HUDEP-2 (cell line): Measurements from ENCODE around the gene SH3BP1.

Experiments used
- DNase-seq, 76 experiments: peaks; one replicate each; lab custom pipeline; 2025; ENCODE audit not compliant: unreplicated experiment in 76 of 76; lab: John Stamatoyannopoulos, UW

Gene SH3BP1

GRCh38 chr22:37657590-37658132 is 18.2 kb downstream of the SH3BP1 start:
- DNase-seq = peak in 36 of 76 experiments; percentile 14 to 62 (median 31)

GRCh38 chr22:37658133-37659065 is 18.9 kb downstream of the SH3BP1 start, which contains the start of gene PDXP:
PDXP (plus strand) TSS chr22:37658723; CDS start chr22:37658783, 60 bp downstream.
- peak; percentile 51 to 100 (median 98) for DNase-seq

DNA sequence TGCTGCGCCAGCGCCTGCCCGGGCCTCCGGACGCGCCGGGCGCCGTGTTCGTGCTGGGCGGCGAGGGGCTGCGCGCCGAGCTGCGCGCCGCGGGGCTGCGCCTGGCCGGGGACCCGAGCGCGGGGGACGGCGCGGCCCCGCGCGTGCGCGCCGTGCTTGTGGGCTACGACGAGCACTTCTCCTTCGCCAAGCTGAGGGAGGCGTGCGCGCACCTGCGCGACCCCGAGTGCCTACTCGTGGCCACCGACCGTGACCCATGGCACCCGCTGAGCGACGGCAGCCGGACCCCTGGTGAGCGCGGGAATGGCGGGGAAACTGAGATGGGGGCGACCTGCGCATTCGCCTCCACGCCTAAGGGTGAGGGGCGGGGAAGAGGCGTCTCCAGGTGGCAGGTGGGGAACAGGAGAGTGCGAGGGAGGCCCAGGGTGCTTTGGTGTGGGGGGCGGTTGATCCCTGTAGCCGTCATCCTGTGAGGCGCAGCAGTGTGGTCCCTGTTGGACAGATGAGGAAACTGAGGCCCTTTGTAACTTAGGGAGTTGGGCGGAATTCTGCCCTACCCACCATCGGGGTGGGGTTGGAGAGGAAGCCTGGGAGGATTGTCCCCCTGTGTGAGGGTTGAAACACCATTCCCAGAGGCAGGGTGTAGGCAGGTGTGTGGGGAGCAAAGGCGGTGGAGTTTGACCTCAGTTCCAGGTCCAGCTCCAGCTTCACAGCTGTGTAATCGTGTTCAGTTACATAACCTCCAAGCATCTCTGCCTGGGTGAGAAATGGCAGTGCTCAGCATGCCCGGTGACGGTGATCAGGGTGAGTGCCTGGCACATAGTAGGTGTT is 19.8 kb downstream of the SH3BP1 start:
- peak in 1 of 76 experiments; percentile 2 for DNase-seq

- peak in 59 of 76 experiments; percentile 10 to 66 (median 46) for DNase-seq
These were observed 20.6 kb downstream of the SH3BP1 start for GRCh38 chr22:37659897-37660708.

- DNase-seq = no peak
These were observed 21.2 kb downstream of the SH3BP1 start for GRCh38 chr22:37660709-37661045.

- peak in 5 of 76 experiments; percentile 5 to 41 (median 12) for DNase-seq
These were observed 21.9 kb downstream of the SH3BP1 start for GRCh38 chr22:37661160-37661924.

GRCh38 chr22:37662039-37662438 is 22.6 kb downstream of the SH3BP1 start:
- no peak for DNase-seq

GRCh38 chr22:37663521-37664140 is 24.2 kb downstream of the SH3BP1 start:
- no peak for DNase-seq

DNA sequence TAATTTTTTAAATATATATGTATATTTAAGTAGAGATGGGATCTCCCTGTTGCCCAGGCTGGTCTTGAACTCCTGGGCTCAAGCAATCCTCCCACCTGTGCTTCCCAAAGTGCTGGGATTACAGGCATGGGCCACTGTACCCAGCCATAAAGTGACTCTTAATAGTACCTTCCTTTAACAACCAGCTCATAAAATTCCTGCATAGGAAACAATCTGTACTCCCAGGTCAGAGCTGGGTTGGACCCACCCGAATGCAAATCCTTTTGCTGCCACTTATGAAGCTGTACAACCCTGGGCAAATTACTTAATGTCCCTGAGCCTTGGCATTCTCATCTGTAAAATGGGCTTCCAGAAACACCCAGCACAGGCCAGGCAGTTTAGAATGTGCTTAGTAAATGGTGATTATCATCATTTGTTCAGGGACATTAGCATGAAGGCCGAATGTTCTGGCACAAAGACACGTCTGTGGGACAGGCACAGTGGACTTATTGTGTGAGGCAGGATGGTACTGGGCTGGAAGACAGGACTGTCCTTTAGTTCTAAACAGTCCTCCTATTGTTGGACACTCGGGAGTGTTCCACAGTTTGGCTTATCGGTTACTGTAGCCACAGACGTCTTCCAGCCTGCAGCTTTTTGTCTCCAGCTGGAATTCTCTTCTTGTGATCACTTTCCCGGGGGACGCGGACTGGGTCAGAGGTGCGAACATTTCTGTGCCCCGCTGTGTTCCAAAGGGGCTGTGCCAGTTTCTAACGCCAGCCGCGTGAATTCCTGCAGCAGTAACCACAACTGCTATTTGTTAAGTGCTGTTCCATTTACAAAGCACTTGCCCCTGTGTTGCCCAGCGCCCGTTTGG is 25.0 kb downstream of the SH3BP1 start:
- DNase-seq = no peak

DNA sequence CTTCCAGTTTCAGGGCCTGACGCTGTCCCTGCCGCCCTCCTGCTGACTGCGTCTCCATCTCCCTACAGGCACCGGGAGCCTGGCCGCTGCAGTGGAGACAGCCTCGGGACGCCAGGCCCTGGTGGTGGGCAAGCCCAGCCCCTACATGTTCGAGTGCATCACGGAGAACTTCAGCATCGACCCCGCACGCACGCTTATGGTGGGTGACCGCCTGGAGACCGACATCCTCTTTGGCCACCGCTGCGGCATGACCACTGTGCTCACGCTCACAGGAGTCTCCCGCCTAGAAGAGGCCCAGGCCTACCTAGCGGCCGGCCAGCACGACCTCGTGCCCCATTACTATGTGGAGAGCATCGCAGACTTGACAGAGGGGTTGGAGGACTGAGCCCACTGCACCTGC is 26.0 kb downstream of the SH3BP1 start:
- DNase-seq = no peak

- no peak for DNase-seq
These were observed 30.1 kb downstream of the SH3BP1 start for GRCh38 chr22:37669586-37669985.

GRCh38 chr22:37672206-37672919 is 32.9 kb downstream of the SH3BP1 start:
- peak in 4 of 76 experiments; percentile 8 to 21 (median 14) for DNase-seq

DNA sequence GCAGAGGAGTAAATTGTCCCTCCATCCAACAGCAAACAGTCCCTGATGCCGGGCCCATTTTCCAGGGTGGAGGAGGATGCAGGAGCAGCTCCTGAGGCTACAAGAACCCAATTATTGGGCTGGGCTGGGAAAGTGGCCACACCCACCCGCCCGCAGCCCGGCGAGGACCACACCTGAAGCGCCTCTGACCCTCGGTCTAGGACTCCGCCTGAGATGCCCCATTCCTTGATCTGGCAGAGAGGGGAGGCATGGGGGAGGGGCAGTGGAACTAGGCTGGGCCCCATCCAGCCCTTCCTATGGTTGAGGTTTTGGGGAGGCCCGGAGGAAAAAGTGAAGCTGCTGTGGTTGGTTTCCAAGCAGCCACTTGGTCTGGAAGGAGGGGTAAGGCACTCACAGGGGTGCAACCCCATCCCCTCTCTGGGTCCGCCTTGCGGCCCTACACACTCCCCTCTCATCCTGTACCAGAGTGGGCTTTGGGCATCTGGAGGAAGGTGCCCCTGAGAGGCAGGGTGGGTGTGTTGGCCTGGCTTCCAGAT is 33.5 kb downstream of the SH3BP1 start:
- no peak for DNase-seq

- no peak for DNase-seq
These were observed 34.8 kb downstream of the SH3BP1 start for GRCh38 chr22:37674248-37674647.

- DNase-seq = peak in 74 of 76 experiments; percentile 44 to 93 (median 87)
These were observed 35.8 kb downstream of the SH3BP1 start, which contains the start of gene LGALS1 for GRCh38 chr22:37674951-37675929. LGALS1 (plus strand) TSS chr22:37675636; CDS start chr22:37675703, 67 bp downstream.
